NT2/D1 (cell line): Measurements from ENCODE around the gene GSTO2.

Source experiments
- SUZ12 ChIP-seq: IDR thresholded peaks from 2 replicates; pipeline ENCODE4 v1.6.1; 2011; ENCODE audit not compliant: insufficient read length, insufficient read depth; ENCODE audit errors: extremely low read depth
- YY1 ChIP-seq: IDR thresholded peaks from 2 replicates; pipeline ENCODE4 v1.6.1; 2011; ENCODE audit not compliant: insufficient read length, insufficient read depth
- ZNF274 ChIP-seq: IDR thresholded peaks from 2 replicates; pipeline ENCODE4 v1.6.1; 2011; ENCODE audit warnings: mild to moderate bottlenecking, low read depth, low read length

DNA sequence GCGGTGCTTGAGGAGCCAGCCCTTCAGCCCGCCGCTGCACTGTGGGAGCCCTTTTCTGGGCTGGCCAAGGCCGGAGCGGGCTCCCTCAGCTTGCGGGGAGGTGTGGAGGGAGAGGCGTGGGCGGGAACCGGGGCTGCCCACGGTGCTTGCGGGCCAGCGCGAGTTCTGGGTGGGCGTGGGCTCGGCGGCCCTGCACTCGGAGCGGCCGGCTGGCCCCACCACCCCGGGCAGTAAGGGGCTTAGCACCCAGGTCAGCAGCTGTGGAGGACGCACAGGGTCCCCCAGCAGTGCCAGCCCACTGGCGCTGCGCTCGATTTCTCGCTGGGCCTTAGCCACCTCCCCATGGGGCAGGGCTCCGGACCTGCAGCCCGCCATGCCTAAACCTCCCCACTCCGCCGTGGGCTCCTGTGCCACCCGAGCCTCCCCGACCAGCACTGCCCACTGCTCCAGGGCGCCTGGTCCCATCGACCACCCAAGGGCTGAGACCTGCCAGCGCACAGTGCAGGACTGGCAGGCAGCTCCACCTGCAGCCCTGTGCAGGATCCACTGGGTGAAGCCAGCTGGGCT is 23.8 kb upstream of the GSTO2 start:
- TF ChIP-seq ZNF274: no peak
- no peak for TF ChIP-seq YY1
- TF ChIP-seq SUZ12: no peak
